Panc1 (cell line): ENCODE data around the gene NOXA1.

Source experiments
- POLR2AphosphoS5 ChIP-seq: IDR thresholded peaks from 2 replicates; pipeline ENCODE4 v1.6.1; 2012; ENCODE audit warnings: mild to moderate bottlenecking, low read depth, low read length, moderate library complexity
- TCF7L2 ChIP-seq: IDR thresholded peaks from 2 replicates; pipeline ENCODE4 v1.6.1; 2011; ENCODE audit warnings: mild to moderate bottlenecking, low read depth, low read length, inconsistent platforms
- TF ChIP-seq, protein P1 (sequence below): fragments of 450-650 bp; IDR thresholded peaks from 2 replicates; pipeline ENCODE4 v1.5.1; 2017; ENCODE audit warnings: mild to moderate bottlenecking
- TF ChIP-seq, protein P2 (sequence below), 2 experiments: IDR thresholded peaks; 2 replicates each; pipeline ENCODE4 v1.6.1; 2011 to 2012; ENCODE audit warnings: low read depth in 2 of 2, control low read depth in 1 of 2, low read length in 1 of 2, mild to moderate bottlenecking in 1 of 2, moderate library complexity in 1 of 2; ENCODE audit not compliant: insufficient read depth in 1 of 2

DNA sequence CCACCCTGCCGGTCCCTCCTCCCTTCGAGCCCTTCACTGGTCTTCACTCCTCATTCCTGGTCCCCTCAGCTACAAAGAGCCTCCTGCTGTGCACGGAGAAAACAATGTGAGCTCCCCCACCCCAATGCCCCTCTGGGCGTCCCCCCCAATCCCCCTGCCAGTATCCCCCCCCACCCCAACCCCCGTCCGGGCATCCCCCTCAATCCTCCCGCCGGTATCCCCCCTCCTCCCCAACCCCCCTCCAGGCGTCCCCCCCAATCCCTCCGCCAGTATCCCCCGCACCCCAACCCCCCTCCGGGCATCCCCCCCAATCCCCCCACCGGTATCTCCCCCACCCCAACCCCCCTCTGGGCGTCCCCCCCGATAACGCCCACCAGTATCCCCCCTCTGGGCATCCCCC lies 43.0 kb upstream of the NOXA1 start:
- TF ChIP-seq, protein P1, sequence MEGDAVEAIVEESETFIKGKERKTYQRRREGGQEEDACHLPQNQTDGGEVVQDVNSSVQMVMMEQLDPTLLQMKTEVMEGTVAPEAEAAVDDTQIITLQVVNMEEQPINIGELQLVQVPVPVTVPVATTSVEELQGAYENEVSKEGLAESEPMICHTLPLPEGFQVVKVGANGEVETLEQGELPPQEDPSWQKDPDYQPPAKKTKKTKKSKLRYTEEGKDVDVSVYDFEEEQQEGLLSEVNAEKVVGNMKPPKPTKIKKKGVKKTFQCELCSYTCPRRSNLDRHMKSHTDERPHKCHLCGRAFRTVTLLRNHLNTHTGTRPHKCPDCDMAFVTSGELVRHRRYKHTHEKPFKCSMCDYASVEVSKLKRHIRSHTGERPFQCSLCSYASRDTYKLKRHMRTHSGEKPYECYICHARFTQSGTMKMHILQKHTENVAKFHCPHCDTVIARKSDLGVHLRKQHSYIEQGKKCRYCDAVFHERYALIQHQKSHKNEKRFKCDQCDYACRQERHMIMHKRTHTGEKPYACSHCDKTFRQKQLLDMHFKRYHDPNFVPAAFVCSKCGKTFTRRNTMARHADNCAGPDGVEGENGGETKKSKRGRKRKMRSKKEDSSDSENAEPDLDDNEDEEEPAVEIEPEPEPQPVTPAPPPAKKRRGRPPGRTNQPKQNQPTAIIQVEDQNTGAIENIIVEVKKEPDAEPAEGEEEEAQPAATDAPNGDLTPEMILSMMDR = no peak
- TF ChIP-seq POLR2AphosphoS5 = no peak
- no peak for TF ChIP-seq TCF7L2
- TF ChIP-seq, protein P2, sequence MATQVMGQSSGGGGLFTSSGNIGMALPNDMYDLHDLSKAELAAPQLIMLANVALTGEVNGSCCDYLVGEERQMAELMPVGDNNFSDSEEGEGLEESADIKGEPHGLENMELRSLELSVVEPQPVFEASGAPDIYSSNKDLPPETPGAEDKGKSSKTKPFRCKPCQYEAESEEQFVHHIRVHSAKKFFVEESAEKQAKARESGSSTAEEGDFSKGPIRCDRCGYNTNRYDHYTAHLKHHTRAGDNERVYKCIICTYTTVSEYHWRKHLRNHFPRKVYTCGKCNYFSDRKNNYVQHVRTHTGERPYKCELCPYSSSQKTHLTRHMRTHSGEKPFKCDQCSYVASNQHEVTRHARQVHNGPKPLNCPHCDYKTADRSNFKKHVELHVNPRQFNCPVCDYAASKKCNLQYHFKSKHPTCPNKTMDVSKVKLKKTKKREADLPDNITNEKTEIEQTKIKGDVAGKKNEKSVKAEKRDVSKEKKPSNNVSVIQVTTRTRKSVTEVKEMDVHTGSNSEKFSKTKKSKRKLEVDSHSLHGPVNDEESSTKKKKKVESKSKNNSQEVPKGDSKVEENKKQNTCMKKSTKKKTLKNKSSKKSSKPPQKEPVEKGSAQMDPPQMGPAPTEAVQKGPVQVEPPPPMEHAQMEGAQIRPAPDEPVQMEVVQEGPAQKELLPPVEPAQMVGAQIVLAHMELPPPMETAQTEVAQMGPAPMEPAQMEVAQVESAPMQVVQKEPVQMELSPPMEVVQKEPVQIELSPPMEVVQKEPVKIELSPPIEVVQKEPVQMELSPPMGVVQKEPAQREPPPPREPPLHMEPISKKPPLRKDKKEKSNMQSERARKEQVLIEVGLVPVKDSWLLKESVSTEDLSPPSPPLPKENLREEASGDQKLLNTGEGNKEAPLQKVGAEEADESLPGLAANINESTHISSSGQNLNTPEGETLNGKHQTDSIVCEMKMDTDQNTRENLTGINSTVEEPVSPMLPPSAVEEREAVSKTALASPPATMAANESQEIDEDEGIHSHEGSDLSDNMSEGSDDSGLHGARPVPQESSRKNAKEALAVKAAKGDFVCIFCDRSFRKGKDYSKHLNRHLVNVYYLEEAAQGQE (IDR thresholded peaks at IDR 0.05; ENCODE audit: insufficient read depth in 1 of 2, low read depth in 2 of 2, low read length in 1 of 2) = no peak
